ENCODE data around the gene TENM4. TPM values are rescaled to one million over a fixed set of nuclear protein-coding genes. Genes with fewer than 3 reads are reported as not detected.

The TENM4 gene
- total and polyA plus RNA-seq, 4 donors = 0.02 to 0.33 (median 0.14) TPM

DNA sequence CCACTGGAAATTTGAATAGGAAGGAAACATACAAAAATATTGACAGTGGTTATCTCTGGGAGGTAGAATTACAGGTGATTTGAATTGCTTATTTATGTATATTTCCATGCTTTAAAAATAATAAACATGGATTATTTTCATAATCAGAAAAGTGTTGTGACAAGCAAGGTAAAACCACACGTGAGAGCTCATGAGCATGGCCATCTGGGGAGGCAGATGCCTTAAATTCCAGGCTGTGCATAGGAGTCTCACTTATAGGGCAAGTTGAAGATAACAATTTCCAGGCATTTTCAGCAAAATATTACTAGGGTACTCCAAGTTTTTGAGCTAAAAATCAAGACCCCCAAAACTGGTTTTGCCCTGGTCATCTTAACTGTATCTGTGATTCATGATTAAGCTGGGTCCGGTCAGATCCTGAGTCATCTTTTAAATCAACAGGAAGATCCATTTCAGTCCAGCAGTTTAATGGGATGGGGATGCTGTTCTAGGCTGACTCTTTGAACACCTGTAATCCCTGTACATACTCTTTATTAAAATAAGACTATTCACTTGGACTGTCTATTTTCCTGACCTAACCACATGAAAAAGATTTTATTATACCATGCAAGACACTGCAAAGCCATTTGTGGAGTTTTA, 750.4 kb downstream of the TENM4 start:
- WGBS = 79% methylated on average over 2 of the region's 2 CpGs
- Histone ChIP-seq H3K9me3 (ENCODE audit: control insufficient read depth in 4 of 4, low read length in 3 of 4) (no peaks in the 10 kb centered on the region), H3K36me3 (ENCODE audit: control insufficient read depth in 4 of 4, insufficient read depth in 3 of 4, low read depth in 1 of 4, low read length in 3 of 4) (no peaks in the 10 kb centered on the region), H3K4me3 (ENCODE audit: low read depth in 1 of 3, low read length in 3 of 3) (no peak overlapping the region), H3K4me1 (ENCODE audit: control insufficient read depth in 4 of 4, insufficient read depth in 4 of 4, low read length in 3 of 4) (no peaks in the 10 kb centered on the region), H3K9ac (ENCODE audit: low read depth in 1 of 2, low read length in 2 of 2) (no peak overlapping the region), H3K27ac (ENCODE audit: low read depth in 1 of 2, low read length in 2 of 2) (no peak overlapping the region), H3K27me3 (ENCODE audit: control insufficient read depth in 4 of 4, insufficient read depth in 4 of 4, low read length in 3 of 4) (peaks cover 0 to 2% (median 0%) of the 10 kb centered on the region in 4 donors)
- DNase-seq (ENCODE audit: low spot score) = no peak
- TF ChIP-seq HNF4A (conservative IDR thresholded peaks at IDR 0.05) (no peak), GABPA (IDR thresholded peaks at IDR 0.05 in 1 of 2, conservative IDR thresholded peaks at IDR 0.05 in 1 of 2) (no peak)

DNA sequence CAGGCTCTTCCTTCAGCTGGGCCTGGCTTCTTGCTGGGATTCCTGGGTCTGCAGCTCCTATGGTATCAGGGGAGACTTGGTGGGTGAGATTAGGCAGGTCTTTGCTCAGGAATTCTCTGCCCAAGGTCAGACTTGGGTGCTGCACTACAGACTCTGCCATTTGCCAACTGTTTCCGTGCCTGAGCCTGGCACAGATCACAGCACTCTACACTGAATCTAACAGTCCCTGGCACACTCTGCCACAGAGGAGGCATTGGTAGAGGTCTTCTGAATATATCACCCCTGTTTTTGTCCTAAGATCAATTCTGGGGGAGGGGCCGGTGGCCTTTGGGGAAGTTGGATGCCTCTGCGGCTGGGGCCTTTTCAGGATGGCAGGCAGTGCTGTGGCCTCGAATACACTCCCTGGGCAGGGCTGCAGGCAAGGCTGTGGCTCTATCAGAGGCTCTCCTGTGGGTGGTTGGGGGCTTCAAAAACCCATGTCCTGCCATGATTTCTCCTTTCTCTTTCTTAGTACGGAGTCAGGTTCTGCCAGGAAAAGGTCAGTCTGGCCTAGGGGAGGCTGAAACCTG, 751.2 kb downstream of the TENM4 start:
- Histone ChIP-seq H3K9me3 (ENCODE audit: control insufficient read depth in 4 of 4, low read length in 3 of 4) (no peaks in the 10 kb centered on the region), H3K27me3 (ENCODE audit: control insufficient read depth in 4 of 4, insufficient read depth in 4 of 4, low read length in 3 of 4) (peaks cover 0 to 2% (median 0%) of the 10 kb centered on the region in 4 donors)
- DNase-seq (ENCODE audit: low spot score) = no peak

More for the DNA sequence above, 751.2 kb downstream of the TENM4 start:
- 78% methylated on average over 5 of the region's 5 CpGs for WGBS
- no peak overlapping the region for H3K9ac ChIP-seq (ENCODE audit: low read depth in 1 of 2, low read length in 2 of 2)
- TF ChIP-seq, protein P1, sequence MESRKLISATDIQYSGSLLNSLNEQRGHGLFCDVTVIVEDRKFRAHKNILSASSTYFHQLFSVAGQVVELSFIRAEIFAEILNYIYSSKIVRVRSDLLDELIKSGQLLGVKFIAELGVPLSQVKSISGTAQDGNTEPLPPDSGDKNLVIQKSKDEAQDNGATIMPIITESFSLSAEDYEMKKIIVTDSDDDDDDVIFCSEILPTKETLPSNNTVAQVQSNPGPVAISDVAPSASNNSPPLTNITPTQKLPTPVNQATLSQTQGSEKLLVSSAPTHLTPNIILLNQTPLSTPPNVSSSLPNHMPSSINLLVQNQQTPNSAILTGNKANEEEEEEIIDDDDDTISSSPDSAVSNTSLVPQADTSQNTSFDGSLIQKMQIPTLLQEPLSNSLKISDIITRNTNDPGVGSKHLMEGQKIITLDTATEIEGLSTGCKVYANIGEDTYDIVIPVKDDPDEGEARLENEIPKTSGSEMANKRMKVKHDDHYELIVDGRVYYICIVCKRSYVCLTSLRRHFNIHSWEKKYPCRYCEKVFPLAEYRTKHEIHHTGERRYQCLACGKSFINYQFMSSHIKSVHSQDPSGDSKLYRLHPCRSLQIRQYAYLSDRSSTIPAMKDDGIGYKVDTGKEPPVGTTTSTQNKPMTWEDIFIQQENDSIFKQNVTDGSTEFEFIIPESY (IDR thresholded peaks at IDR 0.05) = no peak
- TF ChIP-seq YY1 (IDR thresholded peaks at IDR 0.05) (no peak), SP1 (IDR thresholded peaks at IDR 0.05) (no peak), FOXA1 (IDR thresholded peaks at IDR 0.05) (no peak), HNF4A (conservative IDR thresholded peaks at IDR 0.05) (no peak), NR2F2 (IDR thresholded peaks at IDR 0.05) (no peak), GABPA (IDR thresholded peaks at IDR 0.05 in 1 of 2, conservative IDR thresholded peaks at IDR 0.05 in 1 of 2) (no peak), JUND (IDR thresholded peaks at IDR 0.05) (no peak), EGR1 (IDR thresholded peaks at IDR 0.05; ENCODE audit: low read depth in 2 of 2) (no peak), FOXA2 (IDR thresholded peaks at IDR 0.05) (no peak), HNF4G (IDR thresholded peaks at IDR 0.05) (no peak), RXRA (IDR thresholded peaks at IDR 0.05) (no peak), TAF1 (conservative IDR thresholded peaks at IDR 0.05) (no peak)
- TF ChIP-seq, protein P2, sequence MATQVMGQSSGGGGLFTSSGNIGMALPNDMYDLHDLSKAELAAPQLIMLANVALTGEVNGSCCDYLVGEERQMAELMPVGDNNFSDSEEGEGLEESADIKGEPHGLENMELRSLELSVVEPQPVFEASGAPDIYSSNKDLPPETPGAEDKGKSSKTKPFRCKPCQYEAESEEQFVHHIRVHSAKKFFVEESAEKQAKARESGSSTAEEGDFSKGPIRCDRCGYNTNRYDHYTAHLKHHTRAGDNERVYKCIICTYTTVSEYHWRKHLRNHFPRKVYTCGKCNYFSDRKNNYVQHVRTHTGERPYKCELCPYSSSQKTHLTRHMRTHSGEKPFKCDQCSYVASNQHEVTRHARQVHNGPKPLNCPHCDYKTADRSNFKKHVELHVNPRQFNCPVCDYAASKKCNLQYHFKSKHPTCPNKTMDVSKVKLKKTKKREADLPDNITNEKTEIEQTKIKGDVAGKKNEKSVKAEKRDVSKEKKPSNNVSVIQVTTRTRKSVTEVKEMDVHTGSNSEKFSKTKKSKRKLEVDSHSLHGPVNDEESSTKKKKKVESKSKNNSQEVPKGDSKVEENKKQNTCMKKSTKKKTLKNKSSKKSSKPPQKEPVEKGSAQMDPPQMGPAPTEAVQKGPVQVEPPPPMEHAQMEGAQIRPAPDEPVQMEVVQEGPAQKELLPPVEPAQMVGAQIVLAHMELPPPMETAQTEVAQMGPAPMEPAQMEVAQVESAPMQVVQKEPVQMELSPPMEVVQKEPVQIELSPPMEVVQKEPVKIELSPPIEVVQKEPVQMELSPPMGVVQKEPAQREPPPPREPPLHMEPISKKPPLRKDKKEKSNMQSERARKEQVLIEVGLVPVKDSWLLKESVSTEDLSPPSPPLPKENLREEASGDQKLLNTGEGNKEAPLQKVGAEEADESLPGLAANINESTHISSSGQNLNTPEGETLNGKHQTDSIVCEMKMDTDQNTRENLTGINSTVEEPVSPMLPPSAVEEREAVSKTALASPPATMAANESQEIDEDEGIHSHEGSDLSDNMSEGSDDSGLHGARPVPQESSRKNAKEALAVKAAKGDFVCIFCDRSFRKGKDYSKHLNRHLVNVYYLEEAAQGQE (IDR thresholded peaks at IDR 0.05) = no peak
- TF ChIP-seq, protein P3, sequence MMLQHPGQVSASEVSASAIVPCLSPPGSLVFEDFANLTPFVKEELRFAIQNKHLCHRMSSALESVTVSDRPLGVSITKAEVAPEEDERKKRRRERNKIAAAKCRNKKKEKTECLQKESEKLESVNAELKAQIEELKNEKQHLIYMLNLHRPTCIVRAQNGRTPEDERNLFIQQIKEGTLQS (IDR thresholded peaks at IDR 0.05) = no peak
- TF ChIP-seq, protein P4, sequence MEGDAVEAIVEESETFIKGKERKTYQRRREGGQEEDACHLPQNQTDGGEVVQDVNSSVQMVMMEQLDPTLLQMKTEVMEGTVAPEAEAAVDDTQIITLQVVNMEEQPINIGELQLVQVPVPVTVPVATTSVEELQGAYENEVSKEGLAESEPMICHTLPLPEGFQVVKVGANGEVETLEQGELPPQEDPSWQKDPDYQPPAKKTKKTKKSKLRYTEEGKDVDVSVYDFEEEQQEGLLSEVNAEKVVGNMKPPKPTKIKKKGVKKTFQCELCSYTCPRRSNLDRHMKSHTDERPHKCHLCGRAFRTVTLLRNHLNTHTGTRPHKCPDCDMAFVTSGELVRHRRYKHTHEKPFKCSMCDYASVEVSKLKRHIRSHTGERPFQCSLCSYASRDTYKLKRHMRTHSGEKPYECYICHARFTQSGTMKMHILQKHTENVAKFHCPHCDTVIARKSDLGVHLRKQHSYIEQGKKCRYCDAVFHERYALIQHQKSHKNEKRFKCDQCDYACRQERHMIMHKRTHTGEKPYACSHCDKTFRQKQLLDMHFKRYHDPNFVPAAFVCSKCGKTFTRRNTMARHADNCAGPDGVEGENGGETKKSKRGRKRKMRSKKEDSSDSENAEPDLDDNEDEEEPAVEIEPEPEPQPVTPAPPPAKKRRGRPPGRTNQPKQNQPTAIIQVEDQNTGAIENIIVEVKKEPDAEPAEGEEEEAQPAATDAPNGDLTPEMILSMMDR (IDR thresholded peaks at IDR 0.05; ENCODE audit: low read depth, low read length, missing input control) = no peak
- TF ChIP-seq, protein P5, sequence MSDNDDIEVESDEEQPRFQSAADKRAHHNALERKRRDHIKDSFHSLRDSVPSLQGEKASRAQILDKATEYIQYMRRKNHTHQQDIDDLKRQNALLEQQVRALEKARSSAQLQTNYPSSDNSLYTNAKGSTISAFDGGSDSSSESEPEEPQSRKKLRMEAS (IDR thresholded peaks at IDR 0.05) = no peak
- no peak overlapping the region for H3K4me3 ChIP-seq (ENCODE audit: low read depth in 1 of 3, low read length in 3 of 3)
- H3K36me3 ChIP-seq (ENCODE audit: control insufficient read depth in 4 of 4, insufficient read depth in 3 of 4, low read depth in 1 of 4, low read length in 3 of 4) = no peaks in the 10 kb centered on the region
- H3K4me1 ChIP-seq (ENCODE audit: control insufficient read depth in 4 of 4, insufficient read depth in 4 of 4, low read length in 3 of 4) = no peaks in the 10 kb centered on the region
- H3K27ac ChIP-seq (ENCODE audit: low read depth in 1 of 2, low read length in 2 of 2) = no peak overlapping the region
